GM23248 (cell line): ENCODE data around the gene KIAA1191. TPM values are rescaled to one million over a fixed set of nuclear protein-coding genes. Genes with fewer than 3 reads are reported as not detected.

Experiments used
- DNase-seq: peaks from one replicate; pipeline ENCODE4 v3.0.0-alpha.2; 2015
- H2AFZ ChIP-seq: fragments of 200-600 bp; sonication (generic); 2 replicates; pipeline ENCODE4 v1.6.1; 2016; ENCODE audit warnings: antibody characterized with exemption
- H3F3A ChIP-seq: fragments of 200-600 bp; sonication (generic); 2 replicates; pipeline ENCODE4 v1.6.1; 2016; ENCODE audit warnings: mild to moderate bottlenecking, antibody characterized with exemption, mixed run types; ENCODE audit not compliant: insufficient read depth
- H3K27ac ChIP-seq: fragments of 200-600 bp; sonication (generic); 2 replicates; pipeline ENCODE4 v1.5.1; 2016; ENCODE audit warnings: mild to moderate bottlenecking
- H3K27me3 ChIP-seq: fragments of 200-600 bp; sonication (generic); replicated peaks from 2 replicates; pipeline ENCODE4 v1.6.1; 2016; ENCODE audit warnings: mild to moderate bottlenecking; ENCODE audit not compliant: insufficient read depth
- H3K36me3 ChIP-seq: fragments of 200-600 bp; sonication (generic); 2 replicates; pipeline ENCODE4 v1.6.1; 2016; ENCODE audit warnings: low read depth, mild to moderate bottlenecking
- H3K4me1 ChIP-seq: fragments of 200-600 bp; sonication (generic); 2 replicates; pipeline ENCODE4 v1.6.1; 2016; ENCODE audit warnings: mild to moderate bottlenecking; ENCODE audit not compliant: insufficient read depth
- H3K4me2 ChIP-seq: fragments of 200-600 bp; sonication (generic); one replicate; pipeline ENCODE4 v1.6.1; 2016; ENCODE audit warnings: mild to moderate bottlenecking; ENCODE audit not compliant: unreplicated experiment
- H3K4me3 ChIP-seq: fragments of 200-600 bp; sonication (generic); 2 replicates; pipeline ENCODE4 v1.5.1; 2016; ENCODE audit warnings: mild to moderate bottlenecking
- H3K79me2 ChIP-seq: fragments of 200-600 bp; sonication (generic); 2 replicates; pipeline ENCODE4 v1.6.1; 2016; ENCODE audit warnings: mild to moderate bottlenecking; ENCODE audit not compliant: insufficient read depth
- H3K9ac ChIP-seq: fragments of 200-600 bp; sonication (generic); 2 replicates; pipeline ENCODE4 v1.6.1; 2016; ENCODE audit warnings: mild to moderate bottlenecking
- H3K9me2 ChIP-seq: fragments of 200-600 bp; sonication (generic); 2 replicates; pipeline ENCODE4 v1.6.1; 2016; ENCODE audit warnings: mixed run types, mild to moderate bottlenecking, moderate library complexity; ENCODE audit not compliant: insufficient read depth
- H3K9me3 ChIP-seq: fragments of 200-600 bp; sonication (generic); one replicate; pipeline ENCODE4 v1.6.1; 2017; ENCODE audit warnings: low read depth
- H4K20me1 ChIP-seq: fragments of 200-600 bp; sonication (generic); 2 replicates; pipeline ENCODE4 v1.6.0; 2016; ENCODE audit not compliant: insufficient read depth
- EZH2 ChIP-seq: fragments of 200-600 bp; sonication (generic); IDR thresholded peaks from 2 replicates; pipeline ENCODE4 v1.6.1; 2018; ENCODE audit warnings: antibody characterized with exemption, mild to moderate bottlenecking; ENCODE audit not compliant: insufficient read depth, poor library complexity, severe bottlenecking
- EZH2phosphoT487 ChIP-seq: fragments of 200-600 bp; sonication (generic); IDR thresholded peaks from 2 replicates; pipeline ENCODE4 v1.6.1; 2018; ENCODE audit warnings: antibody characterized with exemption, moderate library complexity, mild to moderate bottlenecking, low read depth; ENCODE audit not compliant: insufficient read depth
- WGBS, 2 experiments: methylation state at CpG; one replicate each; pipeline ENCODE4 v1.1.6; 2015 to 2017; ENCODE audit warnings: low lambda C conversion rate in 2 of 2, low coverage in 1 of 2; ENCODE audit errors: missing lambda C conversion rate in 2 of 2; 5-methylcytosine and 5-hydroxymethylcytosine counted together
- in situ Hi-C: fragments of 300-500 bp; cut with MboI; formaldehyde crosslinking; loops from 2 replicates; pipeline ENCODE4 v1.15.0; 2020
- polyA plus RNA-seq: library from polyadenylated mRNA; unstranded; fragments of >200 nt; fragmentation: Nextera tagmentation; extraction: Ambion mirVana; gene quantifications from 2 replicates; pipeline ENCODE4 v1.2.1, GENCODE V29; 2016
- total RNA-seq: library from RNA; depleted of rRNA; stranded (reverse); fragments of >200 nt; shearing (Covaris generic); gene quantifications from 2 replicates; pipeline ENCODE4 v1.2.3, GENCODE V29; 2014

Gene KIAA1191
- total and polyA plus RNA-seq, 2 experiments from 2014 or later: 110 to 114 TPM

GRCh38 chr5:176394881-176395675 lies 33.5 kb upstream of the KIAA1191 start:
- H3K4me3 ChIP-seq: no peak overlapping the region
- in situ Hi-C loops: no loop called here
- H3K4me2 ChIP-seq: no peak overlapping the region
- no peak for TF ChIP-seq EZH2phosphoT487
- no peak for TF ChIP-seq EZH2
- peaks cover 15% of the 10 kb centered on the region for H3K79me2 ChIP-seq
- no peak overlapping the region for H2AFZ ChIP-seq
- H3K4me1 ChIP-seq: no peaks in the 10 kb centered on the region
- 84 to 85% methylated on average over 10 to 11 of the region's 11 CpGs for WGBS, 2 experiments
- H3K9me2 ChIP-seq: no peaks in the 10 kb centered on the region
- no peak overlapping the region for H3K9ac ChIP-seq
- DNase-seq: no peak
- 0 out of 2 replicates have a peak, but pooled peaks cover 3% of the 10 kb centered on the region for H3K36me3 ChIP-seq
- no peaks in the 10 kb centered on the region for H4K20me1 ChIP-seq
- H3K27me3 ChIP-seq: no peaks in the 10 kb centered on the region
- no peaks in the 10 kb centered on the region for H3K9me3 ChIP-seq
- H3F3A ChIP-seq: peaks cover 6% of the 10 kb centered on the region; the same call in 1 of the 2 replicates
- no peak overlapping the region for H3K27ac ChIP-seq

DNA sequence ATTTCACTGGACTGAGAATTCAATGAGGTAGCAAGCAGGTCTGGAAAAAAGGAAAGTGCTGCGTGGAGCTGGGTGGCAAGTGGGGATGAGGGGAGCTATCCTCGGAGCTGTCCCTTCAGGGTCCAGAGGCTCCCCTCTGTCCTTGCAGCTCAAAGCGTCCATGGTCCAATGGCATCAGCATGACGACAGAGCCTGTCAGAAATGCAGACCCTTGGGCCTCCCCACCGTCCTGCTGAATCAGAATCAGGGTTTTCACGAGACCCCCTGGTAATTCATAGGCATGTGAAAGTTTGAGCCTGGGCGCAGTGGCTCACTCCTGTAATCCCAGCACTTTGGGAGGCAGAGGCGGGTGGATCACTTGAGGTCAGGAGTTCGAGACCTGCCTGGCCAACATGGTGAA lies 32.5 kb upstream of the KIAA1191 start:
- 0 out of 2 replicates have a peak, but pooled peaks cover 3% of the 10 kb centered on the region for H3K36me3 ChIP-seq
- TF ChIP-seq EZH2 (no peak), EZH2phosphoT487 (no peak)
- no peak overlapping the region for H3K9ac ChIP-seq
- H3K9me3 ChIP-seq: no peaks in the 10 kb centered on the region
- peaks cover 17% of the 10 kb centered on the region for H3K79me2 ChIP-seq
- H3K4me1 ChIP-seq: peaks cover 5% of the 10 kb centered on the region; the same call in 1 of the 2 replicates
- H3K27me3 ChIP-seq: no peaks in the 10 kb centered on the region
- in situ Hi-C loops: no loop called here
- H3K4me3 ChIP-seq: no peak overlapping the region
- no peak for DNase-seq
- H3F3A ChIP-seq: peaks cover 13% of the 10 kb centered on the region
- no peak overlapping the region for H2AFZ ChIP-seq
- H4K20me1 ChIP-seq: no peaks in the 10 kb centered on the region
- no peak overlapping the region for H3K27ac ChIP-seq
- WGBS, 2 experiments: 87 to 91% methylated on average over 9 of the region's 9 CpGs
- H3K9me2 ChIP-seq: no peaks in the 10 kb centered on the region
- H3K4me2 ChIP-seq: no peak overlapping the region

- no peak overlapping the region for H3K27ac ChIP-seq
- peaks cover 5% of the 10 kb centered on the region; the same call in 1 of the 2 replicates for H3K4me1 ChIP-seq
- WGBS, 2 experiments: 91 to 93% methylated on average over 11 of the region's 11 CpGs
- H3K9me2 ChIP-seq: no peaks in the 10 kb centered on the region
- peaks cover 24% of the 10 kb centered on the region for H3K79me2 ChIP-seq
- no peak overlapping the region for H3K4me2 ChIP-seq
- no peak overlapping the region for H3K9ac ChIP-seq
- no peak overlapping the region for H3K4me3 ChIP-seq
- H3K36me3 ChIP-seq: 0 out of 2 replicates have a peak, but pooled peaks cover 3% of the 10 kb centered on the region
- no peak for DNase-seq
- H4K20me1 ChIP-seq: no peaks in the 10 kb centered on the region
- peaks cover 13% of the 10 kb centered on the region for H3F3A ChIP-seq
- H3K9me3 ChIP-seq: no peaks in the 10 kb centered on the region
- H2AFZ ChIP-seq: no peak overlapping the region
- no peak for TF ChIP-seq EZH2phosphoT487
- TF ChIP-seq EZH2: no peak
- in situ Hi-C loops: no loop called here
- H3K27me3 ChIP-seq: no peaks in the 10 kb centered on the region
Observed at GRCh38 chr5:176392526-176392925, 31.0 kb upstream of the KIAA1191 start.

DNA sequence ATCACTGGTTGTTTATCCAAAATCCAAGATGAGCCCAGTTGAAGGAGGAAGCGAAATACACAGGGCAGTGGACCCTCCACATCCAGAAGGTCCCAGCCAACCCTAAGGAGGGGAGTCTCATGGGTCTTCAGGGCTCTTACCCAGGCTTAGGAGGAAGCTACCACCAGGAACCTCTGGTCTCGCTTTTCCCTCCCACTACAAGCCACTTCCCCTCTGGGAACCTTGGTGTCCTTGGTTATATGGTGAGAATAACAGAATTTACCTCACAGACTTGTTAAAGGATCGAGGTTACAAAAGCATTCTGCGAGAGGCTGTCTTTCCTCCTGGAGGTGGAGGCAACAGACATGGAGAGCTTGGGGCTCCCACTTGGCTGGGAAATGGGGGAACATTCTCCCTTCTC lies 30.4 kb upstream of the KIAA1191 start:
- 0 out of 2 replicates have a peak, but pooled peaks cover 3% of the 10 kb centered on the region for H3K36me3 ChIP-seq
- TF ChIP-seq EZH2phosphoT487 (no peak), EZH2 (no peak)
- no peaks in the 10 kb centered on the region for H4K20me1 ChIP-seq
- H3K9me3 ChIP-seq: no peaks in the 10 kb centered on the region
- WGBS, 2 experiments: 83 to 85% methylated on average over 4 of the region's 4 CpGs
- DNase-seq: no peak
- H3F3A ChIP-seq: peaks cover 13% of the 10 kb centered on the region
- H2AFZ ChIP-seq: no peak overlapping the region
- no peak overlapping the region for H3K9ac ChIP-seq
- H3K9me2 ChIP-seq: no peaks in the 10 kb centered on the region
- no peak overlapping the region for H3K4me2 ChIP-seq
- peaks cover 30% of the 10 kb centered on the region for H3K79me2 ChIP-seq
- peaks cover 9% of the 10 kb centered on the region; the same call in 1 of the 2 replicates for H3K4me1 ChIP-seq
- no peak overlapping the region for H3K4me3 ChIP-seq
- in situ Hi-C loops: no loop called here
- H3K27me3 ChIP-seq: no peaks in the 10 kb centered on the region
- no peak overlapping the region for H3K27ac ChIP-seq
